ENCODE results near the gene LAMC3. TPM values are rescaled to one million over a fixed set of nuclear protein-coding genes. Genes with fewer than 3 reads are reported as not detected.

Gene LAMC3
- total and polyA plus RNA-seq, 2 experiments from 2014 or later, result 5.4 to 14.0 TPM

DNA sequence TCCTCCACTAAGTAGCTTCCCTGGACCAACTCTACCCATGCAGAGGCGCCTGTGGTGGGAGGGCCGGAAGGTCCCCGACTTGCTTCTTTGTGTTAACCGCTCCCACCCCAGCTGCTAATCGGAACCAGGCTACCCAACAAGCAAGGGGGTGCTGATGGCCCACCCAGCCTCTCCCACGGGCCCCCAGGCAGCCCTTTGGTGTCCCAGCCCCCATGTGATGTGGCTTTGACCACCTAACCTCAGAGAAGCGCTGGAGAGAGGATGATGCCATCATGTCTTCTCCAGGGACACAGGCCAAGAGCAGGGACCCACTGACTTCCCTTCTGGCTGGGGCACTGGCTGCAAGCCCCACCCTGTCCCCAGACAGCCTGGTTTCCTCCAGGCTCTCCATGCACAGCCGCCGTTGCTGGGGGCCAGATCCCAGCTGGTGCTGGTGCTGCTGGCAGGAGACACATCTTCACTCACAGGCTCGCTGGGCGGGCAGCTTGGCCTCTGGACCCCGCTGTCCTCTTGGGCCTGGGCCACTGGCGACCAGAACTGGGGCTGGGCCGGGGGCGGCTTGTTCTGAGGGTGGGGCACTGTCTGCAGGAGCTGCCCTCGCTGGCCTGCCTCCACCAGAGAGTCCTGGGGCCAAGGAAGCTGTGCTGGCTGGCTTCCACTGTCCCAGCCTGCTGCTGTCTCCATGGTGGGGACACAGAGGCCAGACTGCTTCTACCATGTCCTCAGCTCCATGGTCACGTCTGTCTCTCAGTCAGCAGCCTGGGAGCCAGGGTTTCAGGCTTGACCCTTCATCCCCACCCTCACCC is 27.8 kb downstream of the LAMC3 start:
- H3K27ac ChIP-seq, result peak overlapping the region; percentile 85
- H3K4me1 ChIP-seq (ENCODE audit: low read depth), result peaks cover 15% of the 10 kb centered on the region
- H3K4me3 ChIP-seq, result no peak overlapping the region
- no peak for DNase-seq (ENCODE audit: low read depth in 1 of 2, low spot score in 1 of 2)
- TF ChIP-seq, protein P1, sequence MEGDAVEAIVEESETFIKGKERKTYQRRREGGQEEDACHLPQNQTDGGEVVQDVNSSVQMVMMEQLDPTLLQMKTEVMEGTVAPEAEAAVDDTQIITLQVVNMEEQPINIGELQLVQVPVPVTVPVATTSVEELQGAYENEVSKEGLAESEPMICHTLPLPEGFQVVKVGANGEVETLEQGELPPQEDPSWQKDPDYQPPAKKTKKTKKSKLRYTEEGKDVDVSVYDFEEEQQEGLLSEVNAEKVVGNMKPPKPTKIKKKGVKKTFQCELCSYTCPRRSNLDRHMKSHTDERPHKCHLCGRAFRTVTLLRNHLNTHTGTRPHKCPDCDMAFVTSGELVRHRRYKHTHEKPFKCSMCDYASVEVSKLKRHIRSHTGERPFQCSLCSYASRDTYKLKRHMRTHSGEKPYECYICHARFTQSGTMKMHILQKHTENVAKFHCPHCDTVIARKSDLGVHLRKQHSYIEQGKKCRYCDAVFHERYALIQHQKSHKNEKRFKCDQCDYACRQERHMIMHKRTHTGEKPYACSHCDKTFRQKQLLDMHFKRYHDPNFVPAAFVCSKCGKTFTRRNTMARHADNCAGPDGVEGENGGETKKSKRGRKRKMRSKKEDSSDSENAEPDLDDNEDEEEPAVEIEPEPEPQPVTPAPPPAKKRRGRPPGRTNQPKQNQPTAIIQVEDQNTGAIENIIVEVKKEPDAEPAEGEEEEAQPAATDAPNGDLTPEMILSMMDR (IDR thresholded peaks at IDR 0.05; ENCODE audit: low read depth, low read length), result no peak
- H3K9me3 ChIP-seq (ENCODE audit: low read depth), result no peaks in the 10 kb centered on the region
- H3K27me3 ChIP-seq, result no peaks in the 10 kb centered on the region
- H3K36me3 ChIP-seq, result no peaks in the 10 kb centered on the region

DNA sequence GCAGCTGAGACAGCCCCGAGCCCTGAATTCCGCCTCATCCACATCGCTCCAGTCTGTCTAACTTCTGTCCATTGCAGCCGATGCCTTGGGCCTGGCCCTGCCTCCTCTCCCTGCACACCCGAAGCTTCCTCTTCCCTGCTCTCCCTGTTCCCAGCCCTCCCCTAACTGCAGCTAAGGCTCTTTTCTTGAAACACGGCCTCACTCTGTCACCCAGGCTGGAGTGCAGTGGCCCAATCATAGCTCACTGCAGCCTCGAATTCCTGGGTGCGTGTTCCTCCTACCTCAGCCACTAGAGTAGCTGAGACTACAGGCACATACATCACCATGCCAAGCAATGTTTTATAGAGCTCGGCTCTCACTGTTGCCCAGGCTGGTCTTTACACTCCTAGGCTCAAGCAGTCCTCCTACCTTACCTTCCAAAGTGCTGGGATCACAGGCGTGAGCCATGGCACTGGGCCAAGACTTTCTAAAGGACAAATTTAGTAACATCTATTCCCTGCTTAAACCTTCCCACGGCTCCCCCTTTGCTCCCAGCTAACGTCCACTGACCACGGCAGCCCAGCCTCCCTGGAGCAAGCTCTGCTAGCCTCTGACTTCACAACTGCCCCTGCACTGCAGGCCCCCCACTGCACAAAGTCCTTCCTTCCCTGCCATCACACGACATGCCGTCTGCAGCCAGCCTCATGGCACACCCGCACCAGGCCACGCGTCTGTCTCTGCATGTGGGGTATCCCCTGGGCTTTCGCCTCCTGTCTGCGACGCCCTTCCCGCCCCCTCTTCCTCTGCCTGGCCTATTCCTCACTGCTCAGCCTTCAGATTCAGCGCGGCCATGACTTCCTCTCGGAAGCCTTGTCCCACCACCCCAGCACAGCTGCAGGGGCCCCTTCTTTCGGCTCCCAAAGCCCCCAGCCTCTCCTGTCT is 28.6 kb downstream of the LAMC3 start:
- peak; percentile 18 to 77 for DNase-seq (ENCODE audit: low read depth in 1 of 2, low spot score in 1 of 2)
- peak overlapping the region; percentile 85 for H3K27ac ChIP-seq
- TF ChIP-seq, protein P1 (IDR thresholded peaks at IDR 0.05; ENCODE audit: low read depth, low read length), result no peak
- H3K9me3 ChIP-seq (ENCODE audit: low read depth), result no peaks in the 10 kb centered on the region
- no peak overlapping the region for H3K4me3 ChIP-seq
- peaks cover 15% of the 10 kb centered on the region for H3K4me1 ChIP-seq (ENCODE audit: low read depth)
- H3K36me3 ChIP-seq, result no peaks in the 10 kb centered on the region
- H3K27me3 ChIP-seq, result no peaks in the 10 kb centered on the region

DNA sequence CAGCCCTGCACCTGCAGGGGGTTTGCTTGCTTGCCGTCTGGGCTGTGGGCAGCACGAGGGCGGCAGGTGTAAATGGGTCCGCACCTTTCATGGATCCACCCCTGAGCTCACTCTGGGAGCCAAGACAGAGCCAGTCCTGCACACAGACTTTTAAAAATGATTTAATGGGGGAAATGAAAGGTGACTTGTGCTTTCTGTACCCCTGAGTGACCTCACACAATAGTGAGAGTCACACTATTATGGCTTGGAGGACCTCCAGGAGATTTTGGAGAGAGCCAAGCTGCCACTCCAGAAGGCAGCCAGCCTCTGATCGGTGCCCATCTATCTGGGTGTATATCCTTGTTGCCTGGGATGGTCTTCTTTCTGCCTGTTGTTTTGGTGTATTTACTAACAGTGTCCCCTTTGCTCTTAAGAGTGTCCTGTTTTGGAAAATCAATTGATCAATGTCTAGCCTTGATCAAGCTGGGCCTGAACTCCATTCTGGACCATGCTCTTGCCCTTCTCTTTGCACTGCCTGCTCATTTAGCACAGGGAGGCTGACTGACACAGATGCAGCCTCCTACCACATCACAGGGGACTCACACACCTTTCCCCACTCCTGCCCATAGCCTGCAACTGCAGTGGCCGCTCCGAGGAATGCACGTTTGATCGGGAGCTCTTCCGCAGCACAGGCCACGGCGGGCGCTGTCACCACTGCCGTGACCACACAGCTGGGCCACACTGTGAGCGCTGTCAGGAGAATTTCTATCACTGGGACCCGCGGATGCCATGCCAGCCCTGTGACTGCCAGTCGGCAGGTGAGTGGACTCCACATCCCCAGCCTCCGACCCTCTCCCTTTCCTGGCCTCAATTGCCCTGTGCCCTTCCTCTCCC is 29.5 kb downstream of the LAMC3 start:
- Histone ChIP-seq H3K36me3 (no peaks in the 10 kb centered on the region), H3K4me1 (ENCODE audit: low read depth) (peaks cover 15% of the 10 kb centered on the region), H3K27me3 (no peaks in the 10 kb centered on the region), H3K4me3 (no peak overlapping the region), H3K9me3 (ENCODE audit: low read depth) (no peaks in the 10 kb centered on the region), H3K27ac (peak overlapping the region; percentile 85)
- no peak for DNase-seq (ENCODE audit: low read depth in 1 of 2, low spot score in 1 of 2)
- TF ChIP-seq, protein P1 (IDR thresholded peaks at IDR 0.05; ENCODE audit: low read depth, low read length), result no peak

DNA sequence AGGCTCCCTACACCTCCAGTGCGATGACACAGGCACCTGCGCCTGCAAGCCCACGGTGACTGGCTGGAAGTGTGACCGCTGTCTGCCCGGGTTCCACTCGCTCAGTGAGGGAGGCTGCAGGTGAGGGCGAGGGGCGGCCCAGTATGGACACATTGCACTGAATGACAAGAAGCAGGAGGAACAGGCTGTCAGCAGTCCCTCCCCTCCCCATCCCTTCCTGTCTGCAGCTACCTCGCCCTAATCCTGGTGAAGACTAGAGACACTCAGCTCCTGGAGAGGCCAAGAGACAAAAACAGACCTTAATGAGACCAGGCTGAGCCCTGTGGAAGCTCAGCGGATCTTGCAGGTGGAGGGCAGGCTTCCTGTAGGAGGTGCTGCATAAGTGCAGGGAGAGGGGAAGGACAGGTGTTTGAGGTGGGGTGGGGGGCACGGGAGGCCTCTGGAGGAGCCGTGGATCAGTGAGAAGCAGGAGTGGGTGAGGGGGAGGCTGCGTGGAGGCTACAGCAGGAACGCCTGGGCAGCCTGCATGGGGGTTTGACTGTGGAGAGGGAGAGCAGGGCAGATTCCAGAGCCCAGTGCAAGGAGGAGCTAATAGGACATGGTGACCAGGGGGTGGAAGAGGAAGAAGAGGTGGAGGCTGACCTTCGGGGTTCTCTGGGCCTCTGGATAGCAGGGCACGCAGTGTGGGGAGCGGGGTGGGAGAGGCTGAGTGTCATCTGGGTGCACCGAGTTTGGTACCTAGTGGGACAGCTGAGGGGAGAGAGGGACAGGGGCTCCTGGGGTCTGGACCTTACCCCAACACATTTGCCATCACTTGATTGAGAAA is 30.4 kb downstream of the LAMC3 start:
- H3K27ac ChIP-seq, result no peak overlapping the region
- H3K9me3 ChIP-seq (ENCODE audit: low read depth), result no peaks in the 10 kb centered on the region
- H3K36me3 ChIP-seq, result no peaks in the 10 kb centered on the region
- TF ChIP-seq, protein P1 (IDR thresholded peaks at IDR 0.05; ENCODE audit: low read depth, low read length), result no peak
- peaks cover 15% of the 10 kb centered on the region for H3K4me1 ChIP-seq (ENCODE audit: low read depth)
- H3K27me3 ChIP-seq, result no peaks in the 10 kb centered on the region
- DNase-seq (ENCODE audit: low read depth in 1 of 2, low spot score in 1 of 2), result no peak
- no peak overlapping the region for H3K4me3 ChIP-seq
